GM10248 (cell line): Measurements from ENCODE around the gene ARFGEF2.

ENCODE experiments used
- CTCF ChIA-PET: fragments of 300-600 bp; sonication (Branson Sonifier 250); formaldehyde crosslinking; extraction: SDS; loops from one replicate; lab custom pipeline; 2021; ENCODE audit warnings: antibody characterized with exemption; lab: Yijun Ruan, JAX
- POLR2A ChIA-PET: fragments of 350-650 bp; sonication (Branson Sonifier 250); formaldehyde crosslinking; extraction: SDS; loops from one replicate; lab custom pipeline; 2020; ENCODE audit warnings: antibody characterized with exemption; lab: Yijun Ruan, JAX
- DNase-seq: peaks from one replicate; pipeline ENCODE4 v3.0.0; 2012; ENCODE audit errors: extremely low spot score
- CTCF ChIP-seq: IDR thresholded peaks from 2 replicates; pipeline ENCODE4 v1.5.1; 2012; ENCODE audit warnings: mild to moderate bottlenecking, low read depth; ENCODE audit errors: extremely low read depth, missing control alignments, control extremely low read depth

The ARFGEF2 gene

GRCh38 chr20:48921168-48921882, at the start of gene ARFGEF2:
Gene ARFGEF2, plus strand, starts transcription at chr20:48921711. Its CDS starts 179 bp downstream, at chr20:48921890.
- peak; percentile 98 for DNase-seq
- no peak for TF ChIP-seq CTCF
- POLR2A ChIA-PET = no interaction called here
- CTCF ChIA-PET = interaction anchor here (1.1 to 2.9 kb wide), 3 partner anchors 16 to 264 kb away, joined by 3 to 12 read pairs (median 12); no protein-coding TSS in a partner anchor

- CTCF ChIA-PET = interaction anchor here (0.8 to 2.3 kb wide), 6 partner anchors 9 to 218 kb away, joined by 3 to 10 read pairs (median 4); no protein-coding TSS in a partner anchor
- TF ChIP-seq CTCF = no peak
- POLR2A ChIA-PET = interaction anchor here (0.6 kb wide), 1 partner anchor 293 kb away, joined by 3 read pairs; no protein-coding TSS in a partner anchor
- DNase-seq = no peak
Measured at GRCh38 chr20:48875233-48875913, 46.1 kb upstream of the ARFGEF2 start.

GRCh38 chr20:48875914-48876240, 45.6 kb upstream of the ARFGEF2 start:
- CTCF ChIA-PET = interaction anchor here (0.8 to 2.3 kb wide), 8 partner anchors 9 to 219 kb away, joined by 3 to 10 read pairs (median 4); no protein-coding TSS in a partner anchor
- POLR2A ChIA-PET = interaction anchor here (0.6 kb wide), 1 partner anchor 294 kb away, joined by 3 read pairs; no protein-coding TSS in a partner anchor
- no peak for TF ChIP-seq CTCF
- DNase-seq = no peak

GRCh38 chr20:48877304-48877703, 44.2 kb upstream of the ARFGEF2 start:
- peak; percentile 10 for TF ChIP-seq CTCF
- POLR2A ChIA-PET = no interaction called here
- CTCF ChIA-PET = interaction anchor here (1.0 to 2.3 kb wide), 9 partner anchors 9 to 221 kb away, joined by 3 to 10 read pairs (median 5); no protein-coding TSS in a partner anchor
- no peak for DNase-seq

- POLR2A ChIA-PET = no interaction called here
- CTCF ChIA-PET = interaction anchor here (2.5 kb wide), 1 partner anchor 14 kb away, joined by 14 read pairs; no protein-coding TSS in a partner anchor
- DNase-seq = no peak
Measured at GRCh38 chr20:48878534-48879248, 42.8 kb upstream of the ARFGEF2 start.

More at GRCh38 chr20:48878534-48879248, 42.8 kb upstream of the ARFGEF2 start:
- no peak for TF ChIP-seq CTCF
